ENCODE data around the gene ARSB.

DNA sequence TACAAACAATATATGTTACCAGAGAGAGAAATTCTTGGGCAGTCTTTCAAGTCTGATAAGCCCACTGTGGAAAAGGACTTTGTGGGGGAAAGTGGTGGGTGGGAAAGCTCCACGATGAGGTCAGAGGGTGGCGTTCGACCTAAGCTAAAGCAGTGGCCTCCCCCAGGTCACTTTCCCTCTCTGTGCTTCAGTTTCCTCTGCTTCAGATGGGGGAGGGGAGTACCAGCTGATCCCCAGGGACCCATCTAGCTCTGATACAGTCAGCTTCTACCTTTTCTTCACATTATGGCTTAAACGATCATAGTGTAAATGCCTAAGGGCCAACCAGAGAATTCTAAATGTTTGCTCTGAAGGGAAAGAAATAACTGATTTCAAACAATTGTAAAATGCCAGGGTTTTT lies 36.6 kb upstream of the ARSB start:
- TF ChIP-seq, protein P1, sequence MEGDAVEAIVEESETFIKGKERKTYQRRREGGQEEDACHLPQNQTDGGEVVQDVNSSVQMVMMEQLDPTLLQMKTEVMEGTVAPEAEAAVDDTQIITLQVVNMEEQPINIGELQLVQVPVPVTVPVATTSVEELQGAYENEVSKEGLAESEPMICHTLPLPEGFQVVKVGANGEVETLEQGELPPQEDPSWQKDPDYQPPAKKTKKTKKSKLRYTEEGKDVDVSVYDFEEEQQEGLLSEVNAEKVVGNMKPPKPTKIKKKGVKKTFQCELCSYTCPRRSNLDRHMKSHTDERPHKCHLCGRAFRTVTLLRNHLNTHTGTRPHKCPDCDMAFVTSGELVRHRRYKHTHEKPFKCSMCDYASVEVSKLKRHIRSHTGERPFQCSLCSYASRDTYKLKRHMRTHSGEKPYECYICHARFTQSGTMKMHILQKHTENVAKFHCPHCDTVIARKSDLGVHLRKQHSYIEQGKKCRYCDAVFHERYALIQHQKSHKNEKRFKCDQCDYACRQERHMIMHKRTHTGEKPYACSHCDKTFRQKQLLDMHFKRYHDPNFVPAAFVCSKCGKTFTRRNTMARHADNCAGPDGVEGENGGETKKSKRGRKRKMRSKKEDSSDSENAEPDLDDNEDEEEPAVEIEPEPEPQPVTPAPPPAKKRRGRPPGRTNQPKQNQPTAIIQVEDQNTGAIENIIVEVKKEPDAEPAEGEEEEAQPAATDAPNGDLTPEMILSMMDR (IDR thresholded peaks at IDR 0.05; ENCODE audit: low read depth, low read length, poor library complexity, severe bottlenecking) = no peak
- no peak for TF ChIP-seq EZH2phosphoT487 (IDR thresholded peaks at IDR 0.05; ENCODE audit: borderline replicate concordance, low read length)
